SK-MEL-5 (cell line): Measurements from ENCODE around the gene DNAH6. TPM values are rescaled to one million over a fixed set of nuclear protein-coding genes. Genes with fewer than 3 reads are reported as not detected.
"Not testable (repeated sequence)": the region's sequence is repeated elsewhere in the genome, so short reads cannot be mapped to it uniquely, and the experiment has no call there.

ENCODE experiments used
- DNase-seq: peaks from one replicate; pipeline ENCODE4 v3.0.0-alpha.2; 2016; ENCODE audit warnings: low read depth, low spot score
- in situ Hi-C: cut with HindIII; loops from 2 replicates; pipeline ENCODE4 v1.10.0; 2016; ENCODE audit warnings: low sequenced_read_pairs, high pct_unique_total_duplicates, low pct_unique_long_range_greater_than_20kb
- total RNA-seq: library from RNA; depleted of rRNA; stranded (reverse); fragments of >200 nt; shearing (Covaris generic); gene quantifications from 2 replicates; pipeline ENCODE4 v1.2.3, GENCODE V29; 2014

Gene DNAH6
- total RNA-seq, 1 experiment from 2014 or later = 15.6 TPM

GRCh38 chr2:84749442-84749841 is 233.1 kb downstream of the DNAH6 start:
- DNase-seq = no peak
- in situ Hi-C loops = no loop called here

- in situ Hi-C loops = no loop called here
- no peak for DNase-seq
Observed at GRCh38 chr2:84755096-84755495, 238.8 kb downstream of the DNAH6 start.

- DNase-seq = no peak
- in situ Hi-C loops = no loop called here
Observed at GRCh38 chr2:84757648-84758047, 241.3 kb downstream of the DNAH6 start.

- in situ Hi-C loops = no loop called here
- DNase-seq = no peak
Observed at GRCh38 chr2:84766791-84767190, 250.5 kb downstream of the DNAH6 start.

- in situ Hi-C loops = no loop called here
- no peak for DNase-seq
Observed at GRCh38 chr2:84768840-84769239, 252.5 kb downstream of the DNAH6 start.

- DNase-seq = no peak
- in situ Hi-C loops = no loop called here
Observed at GRCh38 chr2:84770280-84770679, 254.0 kb downstream of the DNAH6 start.

GRCh38 chr2:84771251-84771650 is 255.0 kb downstream of the DNAH6 start:
- no peak for DNase-seq
- in situ Hi-C loops = no loop called here

GRCh38 chr2:84773562-84773961 is 257.3 kb downstream of the DNAH6 start:
- DNase-seq, in situ Hi-C loops: not testable (repeated sequence)

- in situ Hi-C loops = no loop called here
- DNase-seq = no peak
Observed at GRCh38 chr2:84776011-84776410, 259.7 kb downstream of the DNAH6 start.

- no peak for DNase-seq
- in situ Hi-C loops = no loop called here
Observed at GRCh38 chr2:84778911-84779690, 262.8 kb downstream of the DNAH6 start.

- DNase-seq = no peak
- in situ Hi-C loops = loop anchor here (10.0 kb wide), 1 partner anchor 65 kb away; no protein-coding TSS in a partner anchor
Observed at GRCh38 chr2:84779781-84780180, 263.5 kb downstream of the DNAH6 start.

- in situ Hi-C loops = loop anchor here (10.0 kb wide), 1 partner anchor 63 kb away; no protein-coding TSS in a partner anchor
- no peak for DNase-seq
Observed at GRCh38 chr2:84781942-84782716, 265.8 kb downstream of the DNAH6 start.

GRCh38 chr2:84782717-84783442 is 266.6 kb downstream of the DNAH6 start:
- DNase-seq = no peak
- in situ Hi-C loops = loop anchor here (10.0 kb wide), 1 partner anchor 62 kb away; no protein-coding TSS in a partner anchor

GRCh38 chr2:84785950-84786349 is 269.7 kb downstream of the DNAH6 start:
- no peak for DNase-seq
- in situ Hi-C loops = loop anchor here (10.0 kb wide), 1 partner anchor 59 kb away; no protein-coding TSS in a partner anchor

GRCh38 chr2:84786601-84787000 is 270.3 kb downstream of the DNAH6 start:
- no peak for DNase-seq
- in situ Hi-C loops = loop anchor here (10.0 kb wide), 1 partner anchor 58 kb away; no protein-coding TSS in a partner anchor

GRCh38 chr2:84788027-84788426 is 271.7 kb downstream of the DNAH6 start:
- in situ Hi-C loops = loop anchor here (10.0 kb wide), 1 partner anchor 57 kb away; no protein-coding TSS in a partner anchor
- DNase-seq = no peak

- DNase-seq = no peak
- in situ Hi-C loops = loop anchor here (10.0 kb wide), 1 partner anchor 56 kb away; no protein-coding TSS in a partner anchor
Observed at GRCh38 chr2:84788498-84788897, 272.2 kb downstream of the DNAH6 start.
